MM.1S (cell line): ENCODE measurements around the gene ANKRD30A.

Source experiments
- CTCF ChIP-seq: fragments of 300-600 bp; sonication (generic); IDR thresholded peaks from 2 replicates; pipeline ENCODE4 v1.5.1; 2016; ENCODE audit warnings: antibody characterized with exemption, low read length, mixed read lengths
- EZH2 ChIP-seq: fragments of 300-600 bp; sonication (generic); optimal IDR thresholded peaks from 2 replicates; pipeline ENCODE3; 2017; ENCODE audit warnings: low read depth, mild to moderate bottlenecking, antibody characterized with exemption, low read length, mixed read lengths
- EZH2phosphoT487 ChIP-seq: fragments of 300-600 bp; sonication (generic); IDR thresholded peaks from 2 replicates; pipeline ENCODE4 v1.6.1; 2018; ENCODE audit warnings: antibody characterized with exemption, low read length

DNA sequence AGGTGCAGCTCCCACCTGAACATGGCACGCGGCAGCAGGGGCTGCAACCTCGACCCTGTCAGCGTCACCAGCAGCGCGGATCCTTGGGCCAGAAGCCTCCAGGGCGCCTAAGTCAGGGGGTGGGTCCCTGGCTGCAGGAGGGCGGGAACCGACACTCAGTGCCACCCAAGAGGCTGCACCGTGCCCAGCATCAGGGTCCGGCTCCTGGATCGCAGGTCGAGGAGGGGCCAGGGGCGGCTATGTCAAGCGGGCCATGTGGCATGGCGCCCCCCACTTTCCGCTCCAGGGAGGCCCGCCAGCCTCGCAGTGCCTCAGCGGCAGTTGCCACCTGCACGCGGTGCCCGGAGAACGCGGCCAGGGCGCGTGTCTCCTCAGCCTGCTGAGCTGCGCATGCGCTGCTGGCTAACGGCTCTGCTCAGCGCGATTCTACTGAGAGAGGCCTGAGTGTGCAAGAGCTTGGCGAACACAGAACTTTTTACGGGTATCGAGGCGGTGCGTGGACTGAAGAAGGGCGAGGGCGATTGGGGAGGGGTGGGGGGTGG is at the start of gene ANKRD30A:
- TF ChIP-seq CTCF (no peak), EZH2phosphoT487 (no peak), EZH2 (no peak)
